Right lobe of liver (tissue), 6 donors: ENCODE measurements around the gene CFAP57. TPM values are rescaled to one million over a fixed set of nuclear protein-coding genes. Genes with fewer than 3 reads are reported as not detected.

Experiments used
- ATAC-seq, 4 donors: fragments of 200-7000 bp; cut with Tn5 transposase; one replicate each; pipeline ENCODE4 v1.9.1; 2020; ENCODE audit warnings: mild to moderate bottlenecking in 4 of 4, moderate library complexity in 4 of 4
- DNase-seq, 3 donors: peaks; one replicate each; pipeline ENCODE4 v3.0.0-alpha.2; 2020
- H3K27ac ChIP-seq, 3 donors: fragments of 200-600 bp; one replicate each; pipeline ENCODE4 v1.8.0; 2022
- H3K27me3 ChIP-seq, 2 donors: fragments of 200-600 bp; one replicate each; pipeline ENCODE4 v1.8.0; 2022
- H3K36me3 ChIP-seq, 4 donors: fragments of 200-600 bp; sonication (generic) in 1 of 4; one replicate each; pipeline versions ENCODE4 v1.5.1 to v1.8.0; 2017 to 2022; ENCODE audit warnings: control low read depth in 1 of 4
- H3K4me1 ChIP-seq, 4 donors: fragments of 200-600 bp; sonication (generic) in 1 of 4; one replicate each; pipeline versions ENCODE4 v1.5.1 to v1.8.0; 2017 to 2022; ENCODE audit warnings: control low read depth in 1 of 4
- H3K4me3 ChIP-seq, 3 donors: fragments of 200-600 bp; one replicate each; pipeline ENCODE4 v1.8.0; 2022
- H3K9me3 ChIP-seq, 4 donors: fragments of 200-600 bp; sonication (generic) in 1 of 4; one replicate each; pipeline versions ENCODE4 v1.5.1 to v1.8.0; 2017 to 2022; ENCODE audit warnings: control low read depth in 1 of 4
- CTCF ChIP-seq, 4 donors: fragments of 200-600 bp in 3 of 4; fragments of 450-650 bp in 1 of 4; IDR thresholded peaks; one replicate each; pipeline versions ENCODE4 v1.5.1 to v1.8.0; 2016 to 2022; ENCODE audit warnings: antibody characterized with exemption in 4 of 4, mild to moderate bottlenecking in 2 of 4
- POLR2A ChIP-seq: fragments of 450-650 bp; IDR thresholded peaks from one replicate; pipeline ENCODE4 v1.6.1; 2017; ENCODE audit warnings: antibody characterized with exemption, mild to moderate bottlenecking
- WGBS: methylation state at CpG from one replicate; pipeline ENCODE4 v1.1.6; 2018; ENCODE audit warnings: low coverage, low lambda C conversion rate; ENCODE audit not compliant: insufficient coverage; ENCODE audit errors: missing lambda C conversion rate; 5-methylcytosine and 5-hydroxymethylcytosine counted together
- intact Hi-C, 2 donors: fragments of 100-400 bp; cut with DNase I; formaldehyde crosslinking; loops; one replicate each; pipeline versions ENCODE4 v1.11.2 to v1.14.1; 2022
- total RNA-seq, 6 experiments: library from RNA; depleted of rRNA in 2 of 6; stranded (reverse); fragments of >200 nt in 2 of 6; fragmentation: NEBNext Ultra II Directional in 3 of 6; extraction: Animal tissue kit (Norgen Biotek cat#: 25700) in 3 of 6; gene quantifications; one replicate each; pipeline versions ENCODE4 v1.1.0 to v1.2.4, GENCODE V29; 2016 to 2023
- donor health status: DM: no; HTN: yes; CAD: no.
- donor health status: DM: no; HTN: no; CAD: no.
- donor health status: DM: no; HTN: no; CAD: no.
- donor health status: DM: no; HTN: yes; CAD: no.
- donor health status: DM: no; HTN: yes; CAD: no.

Gene CFAP57
- total RNA-seq, 6 experiments from 2014 or later, result not detected

- no peaks in the 10 kb centered on the region for H3K27me3 ChIP-seq
- WGBS, result 38% methylated on average over 4 of the region's 4 CpGs
- peak overlapping the region; percentile 14 to 90 (median 60) for H3K27ac ChIP-seq
- H3K36me3 ChIP-seq, result no peaks in the 10 kb centered on the region
- intact Hi-C loops, result no loop called here
- DNase-seq (no peak), ATAC-seq (peak; percentile 35 to 56 (median 48))
- TF ChIP-seq POLR2A (no peak), CTCF (IDR thresholded peaks at IDR 0.05) (peak in 1 of 4 donors; percentile 21)
- peak overlapping the region; percentile 25 to 61 (median 59) for H3K4me3 ChIP-seq
- H3K4me1 ChIP-seq, result peaks cover 0 to 26% (median 10%) of the 10 kb centered on the region in 4 donors
- no peaks in the 10 kb centered on the region for H3K9me3 ChIP-seq
These were observed 74.5 kb downstream of the CFAP57 start for GRCh38 chr1:43246466-43247213.

- Histone ChIP-seq H3K4me3 (peak overlapping the region; percentile 25 to 61 (median 59)), H3K9me3 (no peaks in the 10 kb centered on the region), H3K36me3 (no peaks in the 10 kb centered on the region), H3K4me1 (peaks cover 0 to 21% (median 7%) of the 10 kb centered on the region in 4 donors), H3K27ac (peak overlapping the region; percentile 14 to 90 (median 60)), H3K27me3 (no peaks in the 10 kb centered on the region)
- ATAC-seq (peak; percentile 63 to 70 (median 68)), DNase-seq (no peak)
- 27% methylated on average over 6 of the region's 6 CpGs for WGBS
- intact Hi-C loops, result no loop called here
- TF ChIP-seq CTCF (IDR thresholded peaks at IDR 0.05), result no peak
- TF ChIP-seq POLR2A, result no peak
These were observed 75.3 kb downstream of the CFAP57 start for GRCh38 chr1:43247256-43247921.

- H3K36me3 ChIP-seq, result no peaks in the 10 kb centered on the region
- H3K4me1 ChIP-seq, result peaks cover 0 to 14% (median 3%) of the 10 kb centered on the region in 4 donors
- peak in 2 of 3 donors; percentile 7 to 68 for DNase-seq
- intact Hi-C loops, result no loop called here
- peak; percentile 71 to 84 (median 74) for ATAC-seq
- TF ChIP-seq POLR2A, result peak; percentile 84
- TF ChIP-seq CTCF (IDR thresholded peaks at IDR 0.05), result peak; percentile 18 to 50 (median 39)
- H3K27me3 ChIP-seq, result no peaks in the 10 kb centered on the region
- 38% methylated on average over 3 of the region's 3 CpGs for WGBS
- H3K9me3 ChIP-seq, result no peaks in the 10 kb centered on the region
- peak overlapping the region; percentile 60 to 90 (median 73) for H3K27ac ChIP-seq
- peak overlapping the region; percentile 16 to 61 (median 59) for H3K4me3 ChIP-seq
These were observed 78.2 kb downstream of the CFAP57 start for GRCh38 chr1:43250351-43250761.

GRCh38 chr1:43251024-43251423, 78.9 kb downstream of the CFAP57 start:
- WGBS, result 39% methylated on average over 4 of the region's 5 CpGs
- ATAC-seq, result no peak
- H3K9me3 ChIP-seq, result no peaks in the 10 kb centered on the region
- H3K4me3 ChIP-seq, result no peak overlapping the region
- H3K27ac ChIP-seq, result peak overlapping the region in 2 of 3 donors; percentile 73 to 90
- peaks cover 0 to 21% (median 5%) of the 10 kb centered on the region in 4 donors for H3K4me1 ChIP-seq
- intact Hi-C loops, result no loop called here
- no peaks in the 10 kb centered on the region for H3K36me3 ChIP-seq
- no peaks in the 10 kb centered on the region for H3K27me3 ChIP-seq
- peak in 2 of 3 donors; percentile 3 to 13 for DNase-seq
- TF ChIP-seq CTCF (IDR thresholded peaks at IDR 0.05) (no peak), POLR2A (no peak)
